Activated CD4-positive, alpha-beta T cell treated with anti-CD3 and anti-CD28 coated beads for 24 hours (primary cell): ENCODE results near the gene MT1H.

Experiments used
- DNase-seq, 2 donors: peaks; one replicate each; pipeline ENCODE4 v3.0.0-alpha.2; 2020; ENCODE audit warnings: low read depth in 2 of 2

MT1H gene

DNA sequence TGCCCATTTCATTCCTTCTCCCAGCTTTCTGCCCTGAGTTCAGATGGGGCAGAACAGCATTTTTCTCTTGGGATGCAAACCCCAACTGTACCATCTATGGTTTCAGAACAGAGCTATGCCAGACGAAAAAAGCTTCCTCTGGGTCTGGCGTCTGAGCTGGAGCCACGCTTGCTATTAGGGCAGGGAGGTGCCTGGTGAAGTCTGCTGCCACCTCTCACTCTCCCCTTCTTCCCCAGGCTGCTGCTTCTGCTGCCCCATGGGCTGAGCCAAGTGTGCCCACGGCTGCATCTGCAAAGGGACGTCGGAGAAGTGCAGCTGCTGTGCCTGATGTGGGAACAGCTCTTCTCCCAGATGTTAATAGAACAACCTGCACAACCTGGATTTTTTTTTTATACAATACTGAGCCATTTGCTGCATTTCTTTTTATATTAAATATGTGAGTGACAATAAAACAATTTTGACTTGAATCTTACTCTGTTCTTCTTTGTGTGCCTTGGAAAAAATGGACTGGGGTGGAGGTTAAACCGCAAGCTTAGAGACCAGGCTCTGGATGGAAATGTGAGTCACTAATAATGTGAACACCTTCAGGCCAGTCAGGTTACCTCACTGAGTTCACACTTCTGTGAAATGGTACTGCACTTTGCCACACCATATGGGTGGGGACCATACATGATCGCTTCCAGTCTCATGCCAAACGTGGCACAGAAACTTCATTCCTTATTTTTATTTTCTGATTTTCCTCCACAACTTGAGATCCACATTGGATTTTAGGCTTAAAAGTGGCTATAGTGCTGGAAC is 32.8 kb upstream of the MT1H start:
- DNase-seq: no peak

DNA sequence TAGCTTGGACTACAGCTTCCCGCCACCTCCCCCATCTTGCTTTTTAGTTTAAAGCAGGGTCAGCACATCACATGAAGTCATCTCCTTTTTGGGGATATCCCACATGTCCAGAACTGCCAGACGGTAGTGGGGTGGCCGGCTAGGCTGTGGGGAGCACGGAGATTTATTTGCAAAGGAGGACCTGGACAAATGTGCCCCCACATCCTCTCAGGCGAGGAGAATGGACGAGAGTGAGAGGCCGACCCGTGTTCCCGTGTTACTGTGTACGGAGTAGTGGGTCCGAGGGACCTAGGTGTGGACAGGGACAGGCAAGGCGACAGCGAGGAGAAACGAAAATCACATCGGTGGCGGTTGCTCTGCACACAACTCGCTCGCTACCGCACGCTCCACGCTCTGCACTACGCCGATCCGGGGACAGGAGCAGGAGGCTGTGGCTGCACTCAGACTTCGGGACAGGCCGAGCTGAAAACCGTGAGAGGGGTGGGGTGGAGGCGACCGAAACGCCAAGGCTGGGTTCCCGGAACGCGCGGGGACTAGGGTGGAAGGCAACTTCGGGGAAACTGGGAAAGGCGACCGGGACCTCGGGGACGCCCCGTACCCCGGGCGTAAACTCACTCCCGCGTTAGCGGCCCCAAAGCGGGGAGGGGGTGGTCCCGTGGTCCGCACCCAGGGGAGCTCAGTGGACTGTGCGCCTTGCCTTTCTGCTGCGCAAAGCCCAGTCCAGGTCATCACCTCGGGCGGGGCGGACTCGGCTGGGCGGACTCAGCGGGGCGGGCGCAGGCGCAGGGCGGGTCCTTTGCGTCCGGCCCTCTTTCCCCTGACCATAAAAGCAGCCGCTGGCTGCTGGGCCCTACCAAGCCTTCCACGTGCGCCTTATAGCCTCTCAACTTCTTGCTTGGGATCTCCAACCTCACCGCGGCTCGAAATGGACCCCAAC is 31.5 kb upstream of the MT1H start, which contains the start of gene MT1A:
MT1A (plus strand) TSS at position 853 of the 937 bp plus-strand sequence; CDS start at position 926, 73 bp downstream.
- DNase-seq: no peak

DNA sequence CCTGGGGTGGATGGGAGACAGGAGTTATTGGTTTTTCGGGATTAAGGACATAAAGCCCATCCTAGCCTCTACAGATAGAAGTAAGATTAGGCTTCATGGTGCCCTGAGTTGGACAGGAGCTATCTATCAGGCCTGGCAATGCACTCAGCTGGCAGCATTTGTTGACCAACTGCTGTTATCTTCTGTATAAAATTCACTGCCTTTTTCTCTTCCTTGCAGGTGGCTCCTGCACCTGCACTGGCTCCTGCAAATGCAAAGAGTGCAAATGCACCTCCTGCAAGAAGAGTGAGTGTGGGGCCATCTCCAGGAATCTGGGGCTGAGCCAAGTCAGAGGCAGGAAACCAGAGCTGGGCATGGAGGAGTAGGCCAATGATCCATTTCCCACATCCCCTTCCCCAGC is 30.6 kb upstream of the MT1H start:
- no peak for DNase-seq

DNA sequence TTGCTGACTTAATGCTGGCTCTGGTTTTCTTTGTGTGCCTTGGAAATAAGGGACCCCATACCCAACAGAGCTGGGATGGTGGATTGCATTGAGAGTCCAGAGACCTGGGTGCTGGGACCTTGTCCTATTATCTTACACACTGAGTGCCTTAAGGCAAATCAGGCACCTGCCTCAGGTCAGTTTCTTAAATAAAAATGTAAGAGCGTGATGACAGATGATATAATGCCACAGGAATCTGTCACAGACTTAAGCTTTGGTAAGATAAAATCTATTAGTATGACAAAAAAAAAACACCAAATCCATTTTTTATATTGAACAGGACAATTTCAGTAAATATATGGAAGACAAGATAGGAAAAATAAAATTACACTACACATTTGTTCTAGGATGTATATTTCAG is 29.5 kb upstream of the MT1H start:
- DNase-seq: no peak

DNA sequence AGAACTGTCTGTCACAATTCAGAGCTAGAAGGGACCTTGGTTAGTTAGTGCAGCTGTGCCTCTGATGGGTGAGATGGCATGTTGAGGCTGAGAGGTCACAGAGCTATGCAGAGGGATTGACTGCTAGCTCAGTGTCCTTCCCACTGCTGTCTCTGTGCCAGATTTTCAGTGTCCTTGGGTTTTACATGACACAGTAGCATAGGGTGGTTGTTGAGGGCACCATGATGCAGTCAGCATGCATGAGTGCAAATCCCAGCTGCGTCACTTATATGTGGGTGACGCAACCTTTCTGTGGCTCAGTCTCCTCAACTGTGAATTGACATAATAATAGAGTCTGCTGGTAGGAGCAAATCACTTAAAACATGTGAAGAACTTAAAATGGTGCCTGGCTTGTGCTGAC is 28.4 kb upstream of the MT1H start:
- no peak for DNase-seq

DNA sequence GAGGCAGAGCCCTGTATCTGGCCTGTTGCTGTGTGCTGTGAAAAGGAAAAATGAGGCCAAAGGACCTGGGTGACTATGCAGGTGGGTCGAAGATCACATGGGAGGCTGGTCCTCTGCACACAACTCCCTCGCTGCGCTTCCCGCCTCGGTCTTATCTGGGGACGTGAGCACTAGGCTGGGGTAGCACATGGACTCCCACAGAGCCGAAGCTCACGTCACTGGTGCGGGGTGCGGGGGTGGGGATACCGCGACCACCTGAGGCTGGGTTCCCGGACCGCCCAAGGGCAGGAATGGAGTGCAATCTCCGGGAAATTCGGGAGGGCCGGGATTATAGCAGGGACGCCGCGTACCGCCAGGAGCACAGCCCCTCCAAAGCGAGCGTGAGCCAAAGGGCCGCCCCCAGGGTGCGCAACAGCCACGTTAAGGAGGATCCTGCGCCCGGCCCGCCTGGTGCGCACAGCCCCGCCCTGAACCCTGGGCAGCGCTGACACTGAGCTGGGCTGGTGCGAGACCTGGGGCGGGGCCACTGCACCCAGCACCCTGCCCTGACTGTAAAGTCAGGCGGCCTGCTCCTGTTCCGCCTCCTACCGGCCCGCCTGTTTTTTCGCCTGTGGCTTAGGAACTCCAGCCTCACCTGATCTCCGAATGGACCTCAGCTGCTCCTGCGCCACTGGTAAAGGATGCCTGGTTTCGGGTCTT is 26.4 kb upstream of the MT1H start:
- peak; percentile 63 to 69 for DNase-seq

DNA sequence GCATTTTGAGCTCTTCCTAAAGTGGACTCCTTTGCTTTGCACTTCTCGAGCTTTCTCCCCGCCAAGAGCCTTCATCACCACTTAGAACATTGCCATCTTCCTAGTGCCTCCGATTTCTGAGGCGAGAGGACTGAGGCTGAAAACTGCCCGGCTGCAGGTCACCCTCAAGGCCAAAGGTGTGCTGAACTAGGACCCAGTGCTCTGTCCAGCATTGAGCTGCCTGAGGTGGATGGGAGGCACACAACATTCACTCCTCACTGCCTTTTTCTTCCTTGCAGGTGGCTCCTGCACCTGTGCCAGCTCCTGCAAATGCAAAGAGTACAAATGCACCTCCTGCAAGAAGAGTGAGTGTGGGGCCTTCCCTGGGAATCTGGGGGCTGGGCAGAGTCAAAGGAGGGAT is 25.8 kb upstream of the MT1H start:
- DNase-seq: no peak

DNA sequence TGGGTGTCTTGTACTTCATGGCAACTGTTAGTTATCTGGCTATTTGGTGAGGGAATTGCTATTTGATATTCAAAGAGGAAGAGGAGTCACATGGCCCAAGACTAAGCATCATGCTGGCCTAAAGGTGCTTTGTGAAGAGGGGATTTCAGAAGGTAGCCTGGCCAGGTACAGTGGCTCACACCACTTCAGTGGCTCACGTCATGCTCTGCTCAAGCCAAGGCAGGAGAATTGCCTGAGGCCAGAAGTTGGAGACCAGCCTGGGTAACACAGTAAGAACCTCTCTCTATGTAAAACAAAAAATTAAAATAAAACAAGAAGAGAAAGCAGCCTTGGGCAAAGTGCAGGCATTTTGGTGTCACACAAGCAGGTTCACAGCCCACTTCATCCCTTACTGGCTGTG is 24.3 kb upstream of the MT1H start:
- DNase-seq: no peak

DNA sequence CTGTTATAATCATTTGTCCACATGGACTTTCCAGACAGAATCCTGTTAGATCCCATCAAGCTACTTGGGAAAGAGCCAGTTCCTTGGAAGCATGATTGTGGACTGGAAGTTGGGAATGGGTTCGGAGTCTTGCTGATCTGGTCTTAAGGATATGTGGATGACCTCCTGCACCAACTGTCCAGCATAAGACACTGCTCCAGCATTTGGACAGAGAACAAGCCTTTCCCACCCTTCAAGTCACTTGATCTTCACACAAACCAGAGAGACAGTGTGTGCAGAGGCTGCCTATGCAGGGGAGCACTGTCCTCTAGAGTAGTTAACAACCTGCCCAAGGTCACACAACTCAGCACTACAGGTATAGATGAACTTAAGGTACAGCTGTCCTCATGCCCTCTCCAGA is 23.8 kb upstream of the MT1H start:
- DNase-seq: no peak

DNA sequence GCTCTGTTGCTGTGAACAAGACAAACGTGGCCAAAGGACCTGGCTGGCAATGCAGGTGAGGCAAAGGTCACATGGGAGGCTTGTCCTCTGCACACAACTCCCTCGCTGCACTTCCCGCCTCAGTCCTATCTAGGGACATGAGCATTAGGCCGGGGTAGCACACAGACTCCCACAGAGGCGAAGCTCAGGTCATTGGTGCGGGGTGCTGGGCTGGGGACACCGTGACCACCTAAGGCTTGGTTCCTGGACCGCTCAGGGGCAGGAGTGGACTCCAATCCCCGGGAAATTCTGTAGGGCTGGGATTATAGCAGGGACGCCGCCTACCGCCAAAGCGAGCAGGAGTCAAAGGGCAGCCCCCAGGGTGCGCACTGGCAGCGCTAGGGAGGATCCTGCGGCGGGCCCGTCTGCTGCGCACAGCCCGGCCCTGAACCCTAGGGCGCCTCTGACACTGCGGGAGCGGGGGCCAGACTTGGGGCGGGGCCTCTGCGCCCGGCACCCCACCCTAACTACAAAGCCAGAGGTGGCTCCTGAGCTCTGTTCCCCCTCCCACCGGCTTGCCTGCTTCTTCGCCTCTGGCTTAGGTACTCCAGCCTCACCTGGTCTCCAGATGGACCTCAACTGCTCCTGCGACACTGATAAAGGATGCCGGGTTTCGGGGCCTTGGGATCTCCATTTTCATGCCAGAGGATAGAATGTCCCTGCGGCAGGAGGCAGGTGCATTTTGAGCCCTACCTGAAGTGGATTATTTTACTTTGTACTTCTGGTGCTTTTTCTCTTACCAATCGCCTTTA is 21.8 kb upstream of the MT1H start:
- no peak for DNase-seq

DNA sequence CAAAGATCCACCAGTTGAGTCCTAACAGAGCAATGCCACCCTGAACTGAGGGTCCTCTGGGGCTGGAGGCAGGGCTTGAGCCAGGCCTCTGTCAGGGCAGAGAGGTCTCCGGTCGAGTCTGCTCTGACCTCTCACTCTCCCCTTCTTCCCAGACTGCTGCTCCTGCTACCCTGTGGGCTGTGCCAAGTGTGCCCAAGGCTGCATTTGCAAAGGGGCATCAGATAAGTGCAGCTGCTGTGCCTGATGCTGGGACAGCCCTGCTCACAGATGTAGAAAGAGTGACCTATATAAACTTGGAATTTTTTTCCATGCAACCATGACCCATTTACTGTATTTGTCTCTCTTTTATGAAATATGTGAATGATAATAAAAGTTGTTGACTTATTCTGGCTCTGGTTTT is 20.3 kb upstream of the MT1H start:
- no peak for DNase-seq

DNA sequence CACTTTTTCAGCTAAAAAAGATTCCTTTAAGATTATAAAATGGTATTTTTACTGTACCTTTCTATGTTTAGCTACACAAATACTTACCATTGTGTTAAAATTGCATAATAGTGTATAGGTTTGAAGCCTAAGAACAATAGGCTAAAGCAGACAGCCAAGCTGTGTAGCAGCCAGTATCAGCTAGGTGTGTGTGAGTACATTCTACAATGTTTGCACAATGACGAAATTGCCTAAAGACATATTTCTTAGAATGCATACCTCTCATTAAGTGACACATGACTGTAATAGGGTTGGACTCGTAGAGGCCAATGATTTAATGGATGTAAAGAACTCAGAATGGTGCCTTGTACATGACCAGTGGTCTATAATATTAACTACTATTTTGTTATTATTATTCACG is 19.8 kb upstream of the MT1H start:
- DNase-seq: no peak

DNA sequence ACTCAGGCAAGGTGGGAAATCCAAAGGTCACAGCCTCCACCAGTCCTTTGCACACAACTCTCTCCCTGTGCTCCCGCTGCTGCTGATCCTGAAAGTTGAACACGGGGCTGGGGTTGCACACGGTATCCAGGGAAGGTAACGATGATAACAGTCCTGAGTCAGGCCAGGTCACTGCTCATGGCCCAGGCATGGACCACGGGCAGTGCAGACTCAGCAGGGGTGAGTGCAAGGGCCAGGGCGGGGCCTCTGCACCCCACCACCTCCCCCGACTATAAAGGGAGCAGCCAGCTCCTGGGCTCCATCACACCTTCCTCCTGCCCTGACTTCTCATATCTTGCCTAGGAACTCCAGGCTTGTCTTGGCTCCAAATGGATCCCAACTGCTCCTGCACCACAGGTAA is 18.0 kb upstream of the MT1H start, which contains the start of gene MT1B:
MT1B (plus strand) TSS at position 301 of the 400 bp plus-strand sequence; CDS start at position 369, 68 bp downstream.
- DNase-seq: no peak

DNA sequence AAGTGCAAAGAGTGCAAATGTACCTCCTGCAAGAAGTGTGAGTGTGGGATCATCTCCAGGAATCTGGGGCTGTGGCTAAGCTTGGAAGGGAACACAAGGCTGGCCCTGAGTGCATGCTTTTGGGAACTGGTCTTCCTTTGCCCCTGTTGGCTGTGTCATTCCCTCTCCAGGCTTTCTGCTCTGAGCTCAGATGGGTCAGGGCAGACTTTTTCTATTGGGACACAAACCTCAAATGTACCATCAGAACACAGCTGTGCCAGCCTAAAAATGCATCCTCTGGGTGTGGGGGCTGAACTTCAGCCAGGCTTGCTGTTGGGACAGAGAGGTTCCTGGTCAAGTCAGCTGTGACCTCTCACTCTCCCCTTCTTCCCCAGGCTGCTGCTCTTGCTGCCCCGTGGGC is 17.0 kb upstream of the MT1H start:
- no peak for DNase-seq

DNA sequence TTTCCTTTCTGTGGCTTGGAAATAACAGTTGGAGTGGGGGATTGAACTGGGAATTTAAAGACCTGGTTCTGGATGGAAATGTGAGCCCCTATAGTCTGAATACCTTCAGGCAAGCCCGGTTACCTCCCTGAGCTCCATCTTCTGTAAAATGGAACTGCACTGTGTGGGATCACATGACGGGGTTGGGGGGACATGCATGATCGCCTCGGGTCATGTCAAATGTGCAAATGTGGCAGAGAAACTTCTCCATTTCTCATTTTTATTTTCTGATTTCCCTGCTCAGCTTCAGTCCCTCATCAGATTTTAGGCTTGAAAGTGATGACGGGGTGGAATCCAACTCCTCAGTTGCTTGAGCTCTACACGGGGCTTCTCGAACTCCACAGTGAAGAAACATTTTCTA is 16.4 kb upstream of the MT1H start:
- DNase-seq: no peak

DNA sequence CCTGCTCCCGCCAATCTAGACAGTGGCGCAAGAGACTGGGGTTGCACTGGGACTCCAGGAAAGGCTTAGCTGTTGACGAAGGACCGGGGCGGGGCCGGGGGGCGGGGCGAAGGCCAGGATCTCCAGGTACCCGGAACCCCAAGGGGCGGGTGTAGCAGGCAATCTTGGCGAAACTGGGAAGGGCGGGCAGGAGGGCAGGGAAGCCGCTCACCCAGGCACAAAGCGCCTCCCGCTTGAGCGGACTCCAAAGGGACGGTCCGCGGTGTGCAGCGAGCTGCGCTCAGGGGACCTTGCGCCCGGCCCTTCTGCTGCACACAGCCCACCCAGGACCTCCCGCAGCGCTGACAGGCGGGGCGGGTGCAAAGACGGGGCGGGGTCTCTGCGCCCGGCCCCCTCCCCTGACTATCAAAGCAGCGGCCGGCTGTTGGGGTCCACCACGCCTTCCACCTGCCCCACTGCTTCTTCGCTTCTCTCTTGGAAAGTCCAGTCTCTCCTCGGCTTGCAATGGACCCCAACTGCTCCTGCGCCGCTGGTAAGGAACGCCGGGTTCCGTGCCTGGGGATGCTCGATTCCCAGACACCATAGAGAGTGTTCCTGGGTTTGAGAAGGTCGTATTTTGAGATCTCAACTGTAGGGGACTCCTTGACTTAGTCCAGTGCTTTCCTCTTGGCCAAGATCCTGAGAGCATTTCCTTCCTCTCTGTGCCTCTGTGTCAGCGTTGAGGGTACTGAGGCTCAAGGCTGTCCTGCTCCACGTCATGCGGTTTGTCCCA is 11.9 kb upstream of the MT1H start, which contains the start of gene MT1F:
MT1F (plus strand) TSS at position 405 of the 772 bp plus-strand sequence; CDS start at position 505, 100 bp downstream.
- DNase-seq: peak; percentile 58 to 69

DNA sequence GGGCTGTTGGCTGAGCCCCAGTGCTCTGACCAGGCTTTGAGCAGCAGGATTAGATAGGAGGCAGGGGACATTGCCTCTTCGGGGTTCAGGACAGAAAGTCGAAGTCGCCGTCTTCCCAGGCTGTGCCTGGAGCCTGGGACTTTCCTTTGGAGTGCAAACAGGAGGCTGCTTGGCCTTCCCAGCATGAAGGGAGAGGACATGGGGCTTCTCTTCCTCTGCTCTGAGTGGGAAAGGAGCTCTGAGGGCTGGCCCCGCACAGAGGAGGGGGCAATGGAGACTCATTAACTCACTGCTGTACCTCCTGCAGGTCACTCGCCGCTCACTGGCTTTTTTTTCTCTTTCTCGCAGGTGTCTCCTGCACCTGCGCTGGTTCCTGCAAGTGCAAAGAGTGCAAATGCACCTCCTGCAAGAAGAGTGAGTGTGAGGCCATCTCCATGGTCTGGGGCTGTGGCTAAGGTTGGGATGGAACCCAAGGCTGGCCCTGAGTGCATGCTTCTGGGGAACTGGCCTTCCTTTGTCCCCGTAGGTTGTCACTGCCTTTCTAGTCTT is 11.2 kb upstream of the MT1H start:
- DNase-seq: no peak

DNA sequence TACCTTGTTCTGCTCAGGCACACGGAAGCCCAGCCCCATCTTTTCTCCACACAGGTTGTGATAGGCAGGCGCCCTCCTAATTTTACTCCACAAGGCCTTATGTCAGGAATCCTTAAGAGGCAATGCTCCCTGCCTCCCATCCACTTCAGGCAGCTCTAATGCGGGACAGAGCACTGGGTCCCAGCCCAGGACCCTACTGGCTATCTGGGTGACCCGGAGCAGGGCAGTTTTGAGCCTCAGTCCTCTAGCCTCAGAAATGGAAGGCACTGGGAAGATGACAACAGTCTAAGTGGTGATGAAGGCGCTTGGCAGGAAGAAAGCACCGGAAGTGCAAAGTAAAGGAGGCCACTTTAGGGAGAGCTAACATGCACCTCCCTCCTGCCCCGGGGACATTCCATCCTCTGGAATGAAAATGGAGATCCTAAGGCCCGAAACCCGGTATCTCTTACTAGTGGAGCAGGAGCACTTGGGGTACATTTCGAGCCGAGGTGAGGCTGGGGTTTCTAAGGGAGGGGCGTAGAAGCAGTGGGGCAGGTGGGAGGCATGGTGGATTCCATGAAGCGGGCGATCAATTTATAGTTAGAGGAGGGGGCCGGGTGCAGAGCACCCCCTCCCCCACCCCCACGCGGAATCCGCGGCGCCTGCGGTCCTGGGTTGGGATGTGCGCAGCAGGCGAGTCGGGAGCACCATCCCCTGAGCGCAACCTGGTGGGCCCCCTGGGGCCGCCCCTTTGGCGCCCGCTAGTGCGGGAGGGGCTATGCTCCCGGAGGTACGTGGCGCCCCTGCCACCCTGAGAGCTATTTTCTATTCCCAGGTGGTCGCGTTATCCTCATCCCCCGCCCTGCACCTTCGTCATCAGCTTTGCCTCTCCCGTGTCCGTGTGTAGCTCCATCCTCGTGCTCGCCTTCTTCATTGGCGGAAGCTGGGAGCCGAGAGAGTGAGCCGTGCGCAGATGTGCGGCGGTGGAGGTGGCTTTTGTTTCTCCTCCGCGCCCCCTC is 7.0 kb upstream of the MT1H start:
- DNase-seq: no peak

DNA sequence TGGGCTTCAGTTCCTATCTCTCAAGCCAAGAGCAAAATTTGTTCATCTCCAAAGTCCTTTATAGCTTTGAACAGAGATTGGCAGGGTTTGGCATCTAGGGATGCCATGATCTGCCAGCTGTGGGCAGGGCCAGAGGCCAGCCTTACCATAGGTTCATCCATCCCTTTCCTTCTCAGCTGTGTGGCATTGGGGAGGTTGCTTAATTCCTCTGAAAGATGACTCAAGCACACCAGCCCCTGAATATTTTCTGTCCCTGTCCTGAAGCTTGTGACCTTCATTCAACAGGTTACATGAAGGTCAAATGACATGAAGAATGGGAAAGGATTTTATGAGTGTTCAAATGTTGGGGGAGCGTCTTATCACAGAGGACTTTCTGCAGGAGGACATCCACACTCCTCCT is 5.1 kb upstream of the MT1H start:
- no peak for DNase-seq
